Inflammatory macrophage (primary cell): ENCODE results near the gene TMEM184B.

Experiments
- DNase-seq, 2 donors: peaks; one replicate each; pipeline ENCODE4 v3.0.0-alpha.2; 2020 to 2022

TMEM184B gene

GRCh38 chr22:38308791-38309498 lies 36.1 kb upstream of the TMEM184B start:
- no peak for DNase-seq

GRCh38 chr22:38305471-38306448 lies 33.0 kb upstream of the TMEM184B start:
- DNase-seq = peak in 1 of 2 donors; percentile 37

- no peak for DNase-seq
These were observed 31.7 kb upstream of the TMEM184B start for GRCh38 chr22:38304526-38304925.

- DNase-seq = no peak
These were observed 31.2 kb upstream of the TMEM184B start for GRCh38 chr22:38303974-38304373.

- DNase-seq = no peak
These were observed 30.1 kb upstream of the TMEM184B start for GRCh38 chr22:38302906-38303305.

GRCh38 chr22:38300946-38301345 lies 28.1 kb upstream of the TMEM184B start:
- no peak for DNase-seq

GRCh38 chr22:38300197-38300945 lies 27.6 kb upstream of the TMEM184B start:
- no peak for DNase-seq

GRCh38 chr22:38299770-38300102 lies 26.9 kb upstream of the TMEM184B start:
- DNase-seq = no peak

- DNase-seq = no peak
These were observed 25.6 kb upstream of the TMEM184B start for GRCh38 chr22:38298312-38299005.

- no peak for DNase-seq
These were observed 23.6 kb upstream of the TMEM184B start for GRCh38 chr22:38296372-38296771.

GRCh38 chr22:38295863-38296262 lies 23.1 kb upstream of the TMEM184B start:
- DNase-seq = no peak

GRCh38 chr22:38295339-38295738 lies 22.5 kb upstream of the TMEM184B start:
- DNase-seq = no peak

- no peak for DNase-seq
These were observed 21.4 kb upstream of the TMEM184B start for GRCh38 chr22:38294193-38294592.

- DNase-seq = peak; percentile 12 to 21
These were observed 19.9 kb upstream of the TMEM184B start for GRCh38 chr22:38292694-38293093.

- DNase-seq = no peak
These were observed 18.5 kb upstream of the TMEM184B start for GRCh38 chr22:38291201-38291777.

GRCh38 chr22:38290347-38290746 lies 17.5 kb upstream of the TMEM184B start:
- no peak for DNase-seq

- peak; percentile 51 to 53 for DNase-seq
These were observed 16.8 kb upstream of the TMEM184B start for GRCh38 chr22:38289583-38290082.

- peak in 1 of 2 donors; percentile 37 for DNase-seq
These were observed 14.3 kb upstream of the TMEM184B start for GRCh38 chr22:38286915-38287669.

- no peak for DNase-seq
These were observed 12.2 kb upstream of the TMEM184B start for GRCh38 chr22:38285018-38285417.

- DNase-seq = no peak
These were observed 11.2 kb upstream of the TMEM184B start for GRCh38 chr22:38284042-38284402.

GRCh38 chr22:38282397-38282796 lies 9.6 kb upstream of the TMEM184B start:
- no peak for DNase-seq
